Ectodermal cell (in vitro differentiated cells): ENCODE results near the gene PKNOX2.

ENCODE experiments used
- H3K27ac ChIP-seq: 2 replicates; pipeline ENCODE4 v1.7.0; 2013; ENCODE audit warnings: mild to moderate bottlenecking, low read depth, low read length; ENCODE audit not compliant: insufficient read depth, poor library complexity, severe bottlenecking
- H3K27me3 ChIP-seq: 2 replicates; pipeline ENCODE4 v1.7.0; 2013; ENCODE audit warnings: mild to moderate bottlenecking, low read length; ENCODE audit not compliant: insufficient read depth, control insufficient read depth, poor library complexity, severe bottlenecking
- H3K36me3 ChIP-seq: one replicate; pipeline ENCODE4 v1.7.0; 2013; ENCODE audit warnings: low read length; ENCODE audit not compliant: control insufficient read depth, insufficient read depth
- H3K4me1 ChIP-seq: one replicate; pipeline ENCODE4 v1.7.0; 2013; ENCODE audit warnings: low read length; ENCODE audit not compliant: control insufficient read depth, insufficient read depth
- H3K4me3 ChIP-seq: 2 replicates; pipeline ENCODE4 v1.7.0; 2013; ENCODE audit warnings: low read depth, low read length, control low read depth; ENCODE audit not compliant: insufficient read depth
- H3K9me3 ChIP-seq: 2 replicates; pipeline ENCODE4 v1.7.0; 2013; ENCODE audit warnings: mild to moderate bottlenecking, low read length, moderate library complexity; ENCODE audit not compliant: control insufficient read depth
- WGBS, 2 experiments: methylation state at CpG; one replicate each; pipeline ENCODE4 v1.1.7; 2013; ENCODE audit warnings: missing lambda C conversion rate in 2 of 2; 5-methylcytosine and 5-hydroxymethylcytosine counted together

PKNOX2 gene

GRCh38 chr11:125394296-125394695 is 229.7 kb downstream of the PKNOX2 start:
- Histone ChIP-seq H3K36me3 (peaks cover 7% of the 10 kb centered on the region), H3K4me3 (no peak overlapping the region), H3K27ac (no peak overlapping the region), H3K27me3 (no peaks in the 10 kb centered on the region), H3K4me1 (peaks cover 12% of the 10 kb centered on the region), H3K9me3 (no peaks in the 10 kb centered on the region)
- 87 to 88% methylated on average over 2 of the region's 2 CpGs for WGBS, 2 experiments

- H3K36me3 ChIP-seq = peaks cover 7% of the 10 kb centered on the region
- H3K4me1 ChIP-seq = peaks cover 30% of the 10 kb centered on the region
- no peak overlapping the region for H3K4me3 ChIP-seq
- H3K9me3 ChIP-seq = no peaks in the 10 kb centered on the region
- H3K27ac ChIP-seq = no peak overlapping the region
- no peaks in the 10 kb centered on the region for H3K27me3 ChIP-seq
- WGBS, 2 experiments = 95 to 97% methylated on average over 5 of the region's 5 CpGs
Measured at GRCh38 chr11:125397421-125397820, 232.9 kb downstream of the PKNOX2 start.

DNA sequence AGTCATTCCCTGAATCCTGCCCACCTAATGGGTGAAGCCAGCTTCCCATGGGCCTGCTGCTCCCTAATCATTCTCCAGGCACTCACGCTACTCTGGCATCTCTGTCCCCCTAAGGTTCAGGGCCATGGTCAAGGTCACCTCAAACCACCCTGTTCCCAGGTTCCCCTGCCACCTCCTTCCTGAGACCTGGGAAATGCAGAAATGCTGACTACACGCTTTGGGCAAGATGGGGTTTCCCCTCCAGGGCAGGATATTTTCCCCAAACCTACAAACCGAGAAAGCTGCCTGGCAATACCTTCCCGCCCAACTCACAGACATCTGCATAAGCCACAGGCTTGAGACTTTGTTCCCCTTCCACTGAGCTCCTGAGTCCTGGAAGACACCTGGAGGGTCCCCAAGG is 233.9 kb downstream of the PKNOX2 start:
- Histone ChIP-seq H3K9me3 (no peaks in the 10 kb centered on the region), H3K27me3 (no peaks in the 10 kb centered on the region), H3K4me1 (peaks cover 37% of the 10 kb centered on the region), H3K4me3 (no peak overlapping the region), H3K27ac (no peak overlapping the region), H3K36me3 (peaks cover 7% of the 10 kb centered on the region)
- 88 to 92% methylated on average over 4 of the region's 4 CpGs for WGBS, 2 experiments

- Histone ChIP-seq H3K4me3 (no peak overlapping the region), H3K27ac (no peak overlapping the region), H3K27me3 (no peaks in the 10 kb centered on the region), H3K36me3 (peaks cover 7% of the 10 kb centered on the region), H3K4me1 (peaks cover 43% of the 10 kb centered on the region), H3K9me3 (no peaks in the 10 kb centered on the region)
- WGBS, 2 experiments = 95 to 96% methylated on average over 12 of the region's 12 CpGs
Measured at GRCh38 chr11:125398994-125399640, 234.6 kb downstream of the PKNOX2 start.

- H3K36me3 ChIP-seq = peaks cover 7% of the 10 kb centered on the region
- H3K27me3 ChIP-seq = no peaks in the 10 kb centered on the region
- peaks cover 49% of the 10 kb centered on the region for H3K4me1 ChIP-seq
- WGBS, 2 experiments = 84 to 86% methylated on average over 6 of the region's 6 CpGs
- H3K9me3 ChIP-seq = no peaks in the 10 kb centered on the region
- H3K4me3 ChIP-seq = no peak overlapping the region
- H3K27ac ChIP-seq = no peak overlapping the region
Measured at GRCh38 chr11:125399945-125400344, 235.4 kb downstream of the PKNOX2 start.

DNA sequence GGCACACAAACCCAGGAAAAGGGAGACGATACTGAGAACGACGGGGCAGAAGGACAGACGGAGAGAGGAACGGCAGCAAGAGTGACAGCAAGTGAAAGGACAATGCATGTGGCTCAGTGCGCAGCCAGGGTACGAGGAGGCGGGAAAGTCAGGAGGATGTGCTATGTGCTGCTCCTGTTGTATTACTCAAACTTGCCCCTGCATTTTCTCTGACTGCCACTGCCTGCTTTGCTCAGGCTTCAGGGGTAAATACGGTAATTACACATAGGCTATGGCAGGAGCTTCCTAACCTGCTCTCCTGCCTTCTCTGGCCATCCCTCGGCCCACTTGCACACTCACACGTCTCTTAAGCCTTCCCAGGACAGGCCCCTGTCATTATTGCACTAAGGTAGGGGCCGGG is 236.7 kb downstream of the PKNOX2 start:
- Histone ChIP-seq H3K36me3 (peaks cover 7% of the 10 kb centered on the region), H3K9me3 (no peaks in the 10 kb centered on the region), H3K4me3 (no peak overlapping the region), H3K4me1 (peaks cover 56% of the 10 kb centered on the region), H3K27ac (peak overlapping the region; percentile 58), H3K27me3 (no peaks in the 10 kb centered on the region)
- 78 to 79% methylated on average over 12 of the region's 12 CpGs for WGBS, 2 experiments

- Histone ChIP-seq H3K4me1 (peaks cover 56% of the 10 kb centered on the region), H3K27me3 (no peaks in the 10 kb centered on the region), H3K9me3 (no peaks in the 10 kb centered on the region), H3K4me3 (no peak overlapping the region), H3K27ac (peak overlapping the region; percentile 58), H3K36me3 (peaks cover 7% of the 10 kb centered on the region)
- WGBS, 2 experiments = 77 to 79% methylated on average over 11 of the region's 11 CpGs
Measured at GRCh38 chr11:125401746-125402145, 237.2 kb downstream of the PKNOX2 start.

GRCh38 chr11:125402435-125402834 is 237.9 kb downstream of the PKNOX2 start:
- Histone ChIP-seq H3K27ac (no peak overlapping the region), H3K4me3 (no peak overlapping the region), H3K27me3 (no peaks in the 10 kb centered on the region), H3K4me1 (peaks cover 56% of the 10 kb centered on the region), H3K9me3 (no peaks in the 10 kb centered on the region), H3K36me3 (peaks cover 7% of the 10 kb centered on the region)
- WGBS, 2 experiments = 93 to 98% methylated on average over 2 of the region's 2 CpGs

- peaks cover 56% of the 10 kb centered on the region for H3K4me1 ChIP-seq
- H3K9me3 ChIP-seq = no peaks in the 10 kb centered on the region
- H3K27ac ChIP-seq = peak overlapping the region; percentile 87
- H3K4me3 ChIP-seq = no peak overlapping the region
- peaks cover 6% of the 10 kb centered on the region for H3K36me3 ChIP-seq
- H3K27me3 ChIP-seq = no peaks in the 10 kb centered on the region
- WGBS, 2 experiments = 41 to 44% methylated on average over 15 of the region's 15 CpGs
Measured at GRCh38 chr11:125404157-125404810, 239.7 kb downstream of the PKNOX2 start.

DNA sequence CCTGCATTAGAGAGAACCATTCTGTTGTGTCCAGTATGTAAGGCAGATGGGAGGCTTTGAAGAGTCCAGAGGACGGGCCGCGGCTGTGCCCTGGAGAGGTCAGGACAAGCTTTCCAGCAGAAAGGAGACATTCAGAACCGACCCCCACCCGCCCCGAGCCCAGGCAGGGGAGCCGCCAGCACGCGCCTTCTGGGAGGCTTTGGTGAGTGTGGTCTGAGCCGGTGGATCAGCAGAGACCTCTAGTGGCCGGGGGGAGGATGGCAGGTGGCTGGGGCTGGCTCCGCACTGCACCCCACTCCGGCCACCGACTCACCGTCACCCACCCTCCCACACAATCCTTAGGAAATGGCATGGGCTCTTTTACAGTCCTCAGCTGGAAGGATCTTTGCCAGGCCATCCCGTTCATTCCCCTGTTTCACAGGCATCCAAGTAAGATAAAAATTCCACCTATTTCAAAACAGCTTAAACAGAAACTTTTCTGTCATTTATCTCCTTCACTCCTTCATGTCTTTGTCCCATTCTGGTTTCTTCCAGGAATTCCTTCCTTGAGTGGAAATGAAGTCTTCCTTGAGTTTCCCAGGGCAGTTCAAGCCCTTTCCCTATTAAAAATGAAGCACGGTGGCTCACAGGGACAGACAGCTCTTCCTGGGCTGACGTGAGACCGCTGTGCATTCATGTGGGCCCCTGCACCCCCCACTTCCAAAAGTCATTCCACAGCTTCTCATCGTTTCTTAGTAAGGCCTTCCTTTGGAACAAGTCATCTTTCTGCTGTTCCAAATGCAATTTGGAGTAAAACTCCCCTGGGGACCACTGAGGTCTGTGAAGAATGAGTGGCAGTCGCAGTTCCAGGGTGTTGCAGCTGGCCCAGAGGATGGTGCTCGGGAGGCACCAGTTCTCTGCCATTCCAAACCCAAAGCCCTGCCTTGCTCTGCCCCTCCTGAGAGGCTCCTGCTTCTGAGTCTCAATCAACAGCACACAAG is 240.6 kb downstream of the PKNOX2 start:
- Histone ChIP-seq H3K4me1 (peaks cover 47% of the 10 kb centered on the region), H3K36me3 (peaks cover 6% of the 10 kb centered on the region), H3K9me3 (no peaks in the 10 kb centered on the region), H3K27ac (peak overlapping the region; percentile 87), H3K4me3 (no peak overlapping the region), H3K27me3 (no peaks in the 10 kb centered on the region)
- WGBS, 2 experiments = 29 to 33% methylated on average over 22 of the region's 22 CpGs
